ENCODE data around the gene UPF1. TPM values are rescaled to one million over a fixed set of nuclear protein-coding genes. Genes with fewer than 3 reads are reported as not detected.

The UPF1 gene
- 33.4 TPM for polyA plus RNA-seq (2013, experiment 1 of 2)
- 31.4 TPM for polyA plus RNA-seq (2013, experiment 2 of 2)

GRCh38 chr19:18831524-18832305 is at the start of gene UPF1:
TSS of gene UPF1 (plus strand) at chr19:18831959. CDS start at chr19:18832210, 251 bp downstream.
- H3K27me3 ChIP-seq (ENCODE audit: insufficient read depth, low read length) = peaks cover 8% of the 10 kb centered on the region; the same call in 1 of the 2 replicates
- H3K9ac ChIP-seq (ENCODE audit: low read depth, low read length) = peak within 1 kb of the TSS; percentile 87
- H3K36me3 ChIP-seq (ENCODE audit: insufficient read depth, low read length) = peaks cover 14% of the 10 kb centered on the region
- peaks cover 9% of the 10 kb centered on the region for H3K4me1 ChIP-seq (ENCODE audit: insufficient read depth, low read length)
- 2% methylated on average over 96 of the region's 96 CpGs for WGBS
- H3K4me3 ChIP-seq (ENCODE audit: low read length) = peak within 1 kb of the TSS; percentile 69
- peak within 1 kb of the TSS; percentile 65; the same call in 1 of the 2 replicates for H3K27ac ChIP-seq (ENCODE audit: low read depth, low read length)
- no peaks in the 10 kb centered on the region for H3K9me3 ChIP-seq (ENCODE audit: insufficient read depth, low read depth, low read length)

DNA sequence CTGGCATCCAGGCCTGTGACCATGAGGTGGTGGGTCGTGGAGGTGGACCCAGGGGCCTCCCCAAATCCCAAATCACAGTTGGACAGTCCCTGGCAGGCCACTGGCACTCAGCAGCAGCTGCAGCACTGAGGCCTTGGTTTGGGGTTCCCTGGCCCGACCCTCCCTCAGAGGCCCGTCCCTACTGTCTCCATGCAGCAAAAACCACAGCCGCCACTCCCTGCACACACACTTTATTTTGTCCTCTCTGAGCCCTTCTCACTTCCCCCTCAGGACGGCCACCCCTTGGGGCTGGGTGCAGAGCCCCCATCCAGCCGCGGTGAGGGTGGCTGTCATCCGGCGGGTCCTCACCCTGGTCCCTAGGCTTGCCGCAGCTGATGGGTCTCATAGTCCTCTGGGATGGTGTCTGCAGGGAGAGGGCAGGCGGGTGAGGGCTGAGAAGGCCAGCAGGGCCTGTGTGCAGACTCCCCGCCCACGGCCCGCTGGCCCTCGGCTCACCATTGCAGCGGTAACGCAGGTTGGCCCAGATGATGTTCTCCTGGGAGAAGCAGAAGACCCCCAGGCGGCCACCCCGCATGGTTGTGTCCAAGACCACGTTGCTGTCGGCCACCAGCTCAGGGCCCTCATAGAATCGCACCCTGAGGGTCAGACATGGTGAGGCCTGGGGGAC is 49.1 kb upstream of the UPF1 start:
- WGBS = 87% methylated on average over 22 of the region's 22 CpGs
- H3K4me3 ChIP-seq (ENCODE audit: low read length) = no peak overlapping the region
- H3K4me1 ChIP-seq (ENCODE audit: insufficient read depth, low read length) = peaks cover 3% of the 10 kb centered on the region; the same call in 1 of the 2 replicates

DNA sequence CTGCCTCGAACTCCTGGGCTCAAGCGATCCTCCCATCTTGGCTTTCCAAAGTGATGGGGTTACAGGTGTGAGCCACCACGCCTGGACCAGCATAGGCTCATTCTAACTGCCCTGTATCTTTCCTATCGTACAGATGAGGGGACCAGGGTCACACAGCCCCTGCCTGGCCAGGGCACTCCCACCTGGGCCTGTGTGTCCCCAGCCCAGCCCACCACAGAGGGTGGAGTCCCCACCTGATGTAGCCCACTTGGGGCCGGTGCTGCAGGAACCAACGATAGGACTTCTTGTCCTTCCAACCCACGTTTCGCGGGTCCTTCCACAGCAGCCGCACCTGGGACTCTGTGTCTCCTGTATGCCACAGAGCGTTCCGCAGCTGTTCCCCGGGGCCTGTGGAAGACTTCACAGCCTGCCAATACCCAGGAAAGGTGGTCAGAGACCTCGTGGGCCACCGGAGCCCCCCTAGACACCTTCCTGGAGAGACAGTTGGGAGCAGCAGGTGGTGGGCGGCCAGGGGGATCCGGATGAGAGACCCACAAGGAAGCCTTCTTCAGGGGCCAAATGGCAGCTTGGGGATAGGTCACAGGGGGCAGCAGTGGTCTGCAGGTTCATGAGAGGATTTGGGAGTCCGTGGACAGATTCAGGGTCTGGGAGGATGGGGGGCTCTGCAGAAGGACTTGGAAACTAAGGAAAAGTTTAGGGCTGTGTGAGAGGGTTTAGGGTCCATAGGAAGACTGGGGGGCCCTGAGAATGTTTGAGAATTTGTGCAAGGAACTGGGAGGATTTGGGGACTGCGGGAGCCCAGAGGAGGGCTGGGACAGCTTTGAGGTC is 47.6 kb upstream of the UPF1 start:
- Histone ChIP-seq H3K4me1 (ENCODE audit: insufficient read depth, low read length) (peaks cover 3% of the 10 kb centered on the region; the same call in 1 of the 2 replicates), H3K27me3 (ENCODE audit: insufficient read depth, low read length) (peaks cover 99% of the 10 kb centered on the region)

More for the DNA sequence above, 49.1 kb upstream of the UPF1 start:
- Histone ChIP-seq H3K27me3 (ENCODE audit: insufficient read depth, low read length) (peaks cover 99% of the 10 kb centered on the region), H3K9me3 (ENCODE audit: insufficient read depth, low read depth, low read length) (no peaks in the 10 kb centered on the region), H3K27ac (ENCODE audit: low read depth, low read length) (no peak overlapping the region), H3K36me3 (ENCODE audit: insufficient read depth, low read length) (no peaks in the 10 kb centered on the region), H3K9ac (ENCODE audit: low read depth, low read length) (no peak overlapping the region)

GRCh38 chr19:18784786-18785120 is 47.0 kb upstream of the UPF1 start:
- Histone ChIP-seq H3K4me1 (ENCODE audit: insufficient read depth, low read length) (peaks cover 3% of the 10 kb centered on the region; the same call in 1 of the 2 replicates), H3K27ac (ENCODE audit: low read depth, low read length) (no peak overlapping the region), H3K4me3 (ENCODE audit: low read length) (no peak overlapping the region), H3K9me3 (ENCODE audit: insufficient read depth, low read depth, low read length) (no peaks in the 10 kb centered on the region), H3K36me3 (ENCODE audit: insufficient read depth, low read length) (no peaks in the 10 kb centered on the region), H3K27me3 (ENCODE audit: insufficient read depth, low read length) (peaks cover 99% of the 10 kb centered on the region), H3K9ac (ENCODE audit: low read depth, low read length) (no peak overlapping the region)
- 82% methylated on average over 16 of the region's 16 CpGs for WGBS

More for the DNA sequence above, 47.6 kb upstream of the UPF1 start:
- no peaks in the 10 kb centered on the region for H3K9me3 ChIP-seq (ENCODE audit: insufficient read depth, low read depth, low read length)
- H3K4me3 ChIP-seq (ENCODE audit: low read length) = no peak overlapping the region
- no peaks in the 10 kb centered on the region for H3K36me3 ChIP-seq (ENCODE audit: insufficient read depth, low read length)
- H3K9ac ChIP-seq (ENCODE audit: low read depth, low read length) = no peak overlapping the region
- no peak overlapping the region for H3K27ac ChIP-seq (ENCODE audit: low read depth, low read length)
- WGBS = 84% methylated on average over 19 of the region's 19 CpGs

- WGBS = 12% methylated on average over 65 of the region's 65 CpGs
- H3K27me3 ChIP-seq (ENCODE audit: insufficient read depth, low read length) = peaks cover 99% of the 10 kb centered on the region
- peak overlapping the region; percentile 34 for H3K4me3 ChIP-seq (ENCODE audit: low read length)
- no peaks in the 10 kb centered on the region for H3K36me3 ChIP-seq (ENCODE audit: insufficient read depth, low read length)
- H3K9ac ChIP-seq (ENCODE audit: low read depth, low read length) = no peak overlapping the region
- peaks cover 3% of the 10 kb centered on the region; the same call in 1 of the 2 replicates for H3K4me1 ChIP-seq (ENCODE audit: insufficient read depth, low read length)
- no peaks in the 10 kb centered on the region for H3K9me3 ChIP-seq (ENCODE audit: insufficient read depth, low read depth, low read length)
- no peak overlapping the region for H3K27ac ChIP-seq (ENCODE audit: low read depth, low read length)
These were observed 46.3 kb upstream of the UPF1 start for GRCh38 chr19:18785179-18786124.

DNA sequence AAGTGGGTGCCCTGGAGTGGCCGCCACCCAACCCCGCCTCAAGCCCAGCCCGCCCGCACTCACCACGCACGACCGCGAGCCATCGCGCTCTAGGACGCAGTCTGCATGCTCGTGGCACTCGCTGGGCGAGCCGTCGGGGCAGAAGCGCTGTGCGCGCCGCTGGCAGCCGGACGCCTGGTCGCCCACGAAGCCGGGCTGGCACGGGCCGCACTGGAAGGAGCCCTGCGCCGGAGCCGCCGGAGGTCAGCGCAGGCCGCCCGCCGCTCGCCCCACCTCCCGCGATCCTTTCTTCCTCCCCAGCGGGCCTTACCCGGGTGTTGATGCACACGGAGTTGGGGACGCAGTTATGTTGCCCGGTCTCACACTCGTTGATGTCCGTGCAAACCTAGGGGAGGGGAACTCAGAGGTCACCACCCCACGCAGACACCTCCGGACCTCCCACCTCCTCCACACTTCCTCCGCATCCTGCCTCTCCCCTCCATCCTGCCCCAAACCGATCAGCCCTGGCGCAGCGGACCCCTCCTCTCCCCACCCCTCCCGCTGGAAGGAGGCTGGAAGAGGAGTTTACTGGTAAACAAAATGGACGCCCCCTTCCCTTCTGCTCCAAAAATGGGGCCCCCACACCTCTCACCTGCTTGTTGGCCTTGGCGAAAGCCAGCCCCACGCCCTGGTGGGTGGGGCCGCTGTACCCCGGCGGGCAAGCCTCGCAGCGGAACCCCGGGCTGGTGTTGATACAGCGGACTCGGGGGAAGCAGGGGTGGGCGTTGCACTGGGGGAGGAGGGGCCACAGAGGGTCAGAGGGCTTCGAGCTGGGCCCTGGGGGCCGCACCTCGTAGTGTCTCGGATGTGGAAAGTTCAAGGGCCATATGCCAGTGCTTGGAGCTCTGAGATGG is 43.0 kb upstream of the UPF1 start:
- Histone ChIP-seq H3K9ac (ENCODE audit: low read depth, low read length) (no peak overlapping the region), H3K27ac (ENCODE audit: low read depth, low read length) (no peak overlapping the region), H3K4me1 (ENCODE audit: insufficient read depth, low read length) (peaks cover 3% of the 10 kb centered on the region; the same call in 1 of the 2 replicates), H3K36me3 (ENCODE audit: insufficient read depth, low read length) (no peaks in the 10 kb centered on the region), H3K4me3 (ENCODE audit: low read length) (peak overlapping the region; percentile 41), H3K27me3 (ENCODE audit: insufficient read depth, low read length) (peaks cover 99% of the 10 kb centered on the region), H3K9me3 (ENCODE audit: insufficient read depth, low read depth, low read length) (no peaks in the 10 kb centered on the region)
- 5% methylated on average over 68 of the region's 68 CpGs for WGBS

DNA sequence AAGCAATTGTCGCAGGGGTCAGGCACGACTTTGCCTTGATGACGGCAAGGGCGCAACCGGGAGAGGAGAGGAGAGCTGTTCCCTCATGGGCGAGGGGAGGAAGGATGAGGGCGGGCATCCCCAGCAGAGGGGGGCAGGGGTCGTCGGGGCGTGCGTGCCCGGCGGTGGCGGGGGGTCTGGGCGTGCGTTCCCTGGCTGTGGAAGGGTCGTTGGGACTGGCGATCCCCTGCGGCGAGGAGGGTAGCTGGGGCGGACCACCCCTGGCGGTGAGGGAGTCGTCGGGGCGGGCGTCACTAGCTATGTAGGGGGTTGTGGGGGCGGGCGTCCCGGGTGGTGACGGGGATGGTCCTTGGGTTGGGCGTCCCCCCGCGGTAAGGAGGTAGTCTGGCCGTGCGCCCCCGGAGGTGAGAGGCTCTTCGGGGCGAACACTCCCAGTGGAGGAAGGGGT is 42.3 kb upstream of the UPF1 start:
- 3% methylated on average over 38 of the region's 38 CpGs for WGBS
- Histone ChIP-seq H3K4me3 (ENCODE audit: low read length) (peak overlapping the region; percentile 43), H3K27ac (ENCODE audit: low read depth, low read length) (no peak overlapping the region), H3K9me3 (ENCODE audit: insufficient read depth, low read depth, low read length) (no peaks in the 10 kb centered on the region), H3K9ac (ENCODE audit: low read depth, low read length) (no peak overlapping the region), H3K36me3 (ENCODE audit: insufficient read depth, low read length) (no peaks in the 10 kb centered on the region), H3K27me3 (ENCODE audit: insufficient read depth, low read length) (peaks cover 98% of the 10 kb centered on the region), H3K4me1 (ENCODE audit: insufficient read depth, low read length) (peaks cover 3% of the 10 kb centered on the region; the same call in 1 of the 2 replicates)

DNA sequence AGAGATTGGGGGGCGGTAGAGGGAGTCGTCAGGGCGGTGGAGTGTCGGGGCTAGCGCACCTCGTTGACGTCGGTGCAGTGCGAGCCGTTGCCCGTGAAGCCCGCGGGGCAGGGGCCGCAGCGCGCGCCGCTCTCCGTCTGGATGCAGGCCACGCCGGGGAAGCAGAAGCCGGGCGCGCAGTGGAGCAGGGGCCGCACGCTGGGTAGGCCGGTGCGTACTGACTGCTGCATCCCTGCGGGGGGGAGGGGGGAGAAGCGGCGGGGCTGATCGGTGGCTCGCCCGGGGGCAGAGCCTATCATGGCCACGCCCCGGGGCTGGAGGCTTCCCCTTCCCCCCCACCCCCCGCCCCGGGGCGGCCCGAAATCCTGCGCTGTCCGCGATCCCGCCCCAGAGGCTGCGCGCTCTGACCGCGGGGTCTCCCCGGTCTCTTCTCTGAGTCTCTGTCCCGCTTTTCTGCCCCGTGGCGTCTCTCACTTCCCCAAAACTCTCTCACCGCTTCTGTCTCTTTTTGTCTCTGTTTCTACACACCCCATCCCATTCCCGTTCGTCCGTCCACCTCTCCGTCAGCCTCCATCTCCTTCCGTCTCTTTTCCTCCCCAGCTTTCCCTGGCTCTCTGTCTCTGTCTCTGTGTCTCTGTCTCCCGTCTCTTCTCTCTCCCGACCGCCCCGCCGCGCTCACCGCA is 41.7 kb upstream of the UPF1 start:
- Histone ChIP-seq H3K4me1 (ENCODE audit: insufficient read depth, low read length) (peaks cover 3% of the 10 kb centered on the region; the same call in 1 of the 2 replicates), H3K9me3 (ENCODE audit: insufficient read depth, low read depth, low read length) (no peaks in the 10 kb centered on the region), H3K27ac (ENCODE audit: low read depth, low read length) (no peak overlapping the region), H3K27me3 (ENCODE audit: insufficient read depth, low read length) (peaks cover 98% of the 10 kb centered on the region), H3K4me3 (ENCODE audit: low read length) (peak overlapping the region; percentile 54), H3K9ac (ENCODE audit: low read depth, low read length) (no peak overlapping the region; the same call in 1 of the 2 replicates), H3K36me3 (ENCODE audit: insufficient read depth, low read length) (no peaks in the 10 kb centered on the region)
- WGBS = 2% methylated on average over 62 of the region's 65 CpGs

Data from HUES64 (cell line).